EH (cell line): ENCODE results near the gene SH3TC1.

Source experiments
- DNase-seq: peaks from one replicate; pipeline ENCODE4 v3.0.0-alpha.2; 2015; ENCODE audit warnings: low read depth

Gene SH3TC1

GRCh38 chr4:8244001-8244757, 45.1 kb downstream of the SH3TC1 start:
- DNase-seq: no peak

GRCh38 chr4:8244931-8245460, 45.9 kb downstream of the SH3TC1 start:
- DNase-seq: no peak

- DNase-seq: no peak
Observed at GRCh38 chr4:8245884-8246833, 47.1 kb downstream of the SH3TC1 start.

GRCh38 chr4:8247047-8247930, 48.2 kb downstream of the SH3TC1 start:
- DNase-seq: no peak

GRCh38 chr4:8248091-8248490, 49.0 kb downstream of the SH3TC1 start:
- DNase-seq: peak; percentile 40

- no peak for DNase-seq
Observed at GRCh38 chr4:8250227-8250626, 51.1 kb downstream of the SH3TC1 start.

- no peak for DNase-seq
Observed at GRCh38 chr4:8250637-8251036, 51.5 kb downstream of the SH3TC1 start.

GRCh38 chr4:8251110-8251883, 52.2 kb downstream of the SH3TC1 start:
- DNase-seq: no peak

- DNase-seq: no peak
Observed at GRCh38 chr4:8252301-8253173, 53.4 kb downstream of the SH3TC1 start.

GRCh38 chr4:8254076-8254475, 55.0 kb downstream of the SH3TC1 start:
- no peak for DNase-seq

GRCh38 chr4:8255698-8256441, 56.8 kb downstream of the SH3TC1 start:
- peak; percentile 57 for DNase-seq

GRCh38 chr4:8257854-8258253, 58.8 kb downstream of the SH3TC1 start:
- no peak for DNase-seq

- DNase-seq: no peak
Observed at GRCh38 chr4:8258552-8259212, 59.6 kb downstream of the SH3TC1 start.

GRCh38 chr4:8259743-8260430, 60.8 kb downstream of the SH3TC1 start:
- DNase-seq: no peak

GRCh38 chr4:8260656-8261111, 61.6 kb downstream of the SH3TC1 start:
- DNase-seq: peak; percentile 96

- DNase-seq: no peak
Observed at GRCh38 chr4:8261851-8262535, 62.9 kb downstream of the SH3TC1 start.

- no peak for DNase-seq
Observed at GRCh38 chr4:8262637-8263322, 63.7 kb downstream of the SH3TC1 start.
